GM12878 (cell line): Measurements from ENCODE around the gene KCTD17. TPM values are rescaled to one million over a fixed set of nuclear protein-coding genes. Genes with fewer than 3 reads are reported as not detected.

Experiments used
- ATAC-seq: fragments of 200-7000 bp; cut with Tn5 transposase; 3 replicates; pipeline ENCODE4 v1.9.1; 2020; ENCODE audit warnings: mild to moderate bottlenecking, moderate library complexity
- BruUV-seq: library from RNA; stranded (reverse); fragments of 400-500 nt; replicated peaks from 2 replicates; lab custom pipeline; 2021; lab: Mats Ljungman, UMichigan
- CTCF ChIA-PET: fragments of 300-600 bp; sonication (Branson Sonifier 250); formaldehyde crosslinking; extraction: SDS; loops from one replicate; lab custom pipeline; 2021; ENCODE audit warnings: inconsistent platforms; lab: Yijun Ruan, JAX
- POLR2A ChIA-PET: fragments of 350-600 bp; formaldehyde crosslinking; extraction: SDS; loops from one replicate; lab custom pipeline; 2021; ENCODE audit warnings: inconsistent platforms; lab: Charles Lee
- RAD21 ChIA-PET: fragments of 300-600 bp; sonication (Branson Sonifier 250); formaldehyde crosslinking; loops from one replicate; lab custom pipeline; 2023; ENCODE audit warnings: antibody characterized with exemption; ENCODE audit not compliant: unreplicated experiment; lab: Charles Lee
- SMC1A ChIA-PET: fragments of 300-600 bp; sonication (Branson Sonifier 250); formaldehyde crosslinking; loops from one replicate; lab custom pipeline; 2023; ENCODE audit not compliant: unreplicated experiment, uncharacterized antibody; lab: Charles Lee
- DNase-seq: peaks from one replicate; pipeline ENCODE4 v3.0.0-alpha.2; 2011; ENCODE audit warnings: low read depth, low spot score
- FAIRE-seq: peaks from 3 replicates; lab custom pipeline; 2011; peaks lifted over from hg19 to GRCh38; lab: Jason Lieb, UNC
- H2AFZ ChIP-seq: 2 replicates; pipeline ENCODE4 v1.6.0; 2011; ENCODE audit warnings: low read depth, low read length, control low read depth; ENCODE audit not compliant: control insufficient read depth
- H3K27ac ChIP-seq: 2 replicates; pipeline ENCODE4 v1.5.1; 2011; ENCODE audit warnings: control low read depth; ENCODE audit not compliant: control insufficient read depth, insufficient read depth
- H3K27me3 ChIP-seq, 2 experiments: replicated peaks in 1 of 2; 2 replicates each; pipeline versions ENCODE4 v1.6.0 to v1.6.1; 2011; ENCODE audit warnings: low read length in 1 of 2; ENCODE audit not compliant: control insufficient read depth in 2 of 2, insufficient read depth in 2 of 2
- H3K36me3 ChIP-seq, 2 experiments: 2 replicates each; pipeline ENCODE4 v1.5.1; 2011; ENCODE audit warnings: low read length in 1 of 2; ENCODE audit not compliant: control insufficient read depth in 2 of 2, insufficient read depth in 2 of 2
- H3K4me1 ChIP-seq: 2 replicates; pipeline ENCODE4 v1.6.1; 2011; ENCODE audit warnings: mild to moderate bottlenecking, low read length, moderate library complexity, mixed read lengths; ENCODE audit not compliant: control insufficient read depth, insufficient read depth
- H3K4me2 ChIP-seq: 2 replicates; pipeline ENCODE4 v1.6.0; 2011; ENCODE audit warnings: control low read depth; ENCODE audit not compliant: control insufficient read depth, insufficient read depth
- H3K4me3 ChIP-seq: fragments of 200-600 bp; sonication (generic); 2 replicates; pipeline ENCODE4 v1.5.1; 2016
- H3K79me2 ChIP-seq: 2 replicates; pipeline ENCODE4 v1.6.0; 2011; ENCODE audit warnings: low read length; ENCODE audit not compliant: control insufficient read depth, insufficient read depth
- H3K9ac ChIP-seq: 2 replicates; pipeline ENCODE4 v1.8.0; 2011; ENCODE audit warnings: low read length, control low read depth, mixed read lengths; ENCODE audit not compliant: control insufficient read depth, insufficient read depth
- H3K9me3 ChIP-seq: replicated peaks from 3 replicates; pipeline ENCODE4 v1.5.1; 2011; ENCODE audit warnings: mild to moderate bottlenecking, low read length; ENCODE audit not compliant: control insufficient read depth, insufficient read depth
- H4K20me1 ChIP-seq: 2 replicates; pipeline ENCODE4 v1.6.0; 2011; ENCODE audit not compliant: control insufficient read depth, insufficient read depth
- BACH1 ChIP-seq: fragments of 450-650 bp; IDR thresholded peaks from 2 replicates; pipeline ENCODE4 v1.6.1; 2017; ENCODE audit warnings: mild to moderate bottlenecking, borderline replicate concordance
- LARP7 ChIP-seq: fragments of 450-650 bp; IDR thresholded peaks from 2 replicates; pipeline ENCODE4 v1.6.1; 2017; ENCODE audit warnings: mild to moderate bottlenecking
- POU2F2 ChIP-seq: IDR thresholded peaks from 3 replicates; pipeline ENCODE4 v1.6.1; 2011; ENCODE audit warnings: low read depth, mild to moderate bottlenecking, low read length, borderline replicate concordance
- RBBP5 ChIP-seq: fragments of 200-600 bp; sonication (generic); conservative IDR thresholded peaks from 2 replicates; pipeline ENCODE4 v1.6.1; 2016
- SIX5 ChIP-seq: IDR thresholded peaks from 2 replicates; pipeline ENCODE4 v1.6.1; 2011; ENCODE audit warnings: mild to moderate bottlenecking, low read depth, low read length, moderate library complexity; ENCODE audit not compliant: severe bottlenecking
- SUPT20H ChIP-seq: IDR thresholded peaks from 2 replicates; pipeline ENCODE4 v1.6.1; 2011; ENCODE audit warnings: low read depth, mild to moderate bottlenecking, low read length, moderate library complexity, borderline replicate concordance; ENCODE audit not compliant: control insufficient read depth
- WGBS: methylation state at CpG from one replicate; pipeline ENCODE4 v1.1.6; 2016; ENCODE audit warnings: low lambda C conversion rate; ENCODE audit not compliant: insufficient replicate concordance, insufficient coverage; ENCODE audit errors: missing lambda C conversion rate; 5-methylcytosine and 5-hydroxymethylcytosine counted together
- in situ Hi-C: fragments of 300-500 bp; cut with MboI; formaldehyde crosslinking; loops from 9 replicates; pipeline ENCODE4 v1.14.3; 2018; ENCODE audit warnings: mixed read lengths
- intact Hi-C: fragments of 100-400 bp; cut with micrococcal nuclease; formaldehyde crosslinking; loops from one replicate; pipeline ENCODE4 v1.14.2; 2022; ENCODE audit not compliant: unreplicated experiment
- polyA plus RNA-seq, 11 experiments: library from polyadenylated mRNA; depleted of rRNA in 4 of 11; unstranded in 6 of 11; stranded (reverse) in 5 of 11; fragments of >200 nt; fragmentation: Nextera tagmentation in 4 of 11; fragmentation: Illumina TruSeq in 1 of 11; extraction: Ambion mirVana in 4 of 11; extraction: Trizol in 1 of 11; gene quantifications; 1 replicate in 1 of 11; 2 replicates in 10 of 11; pipeline versions ENCODE4 v1.2.1 to v1.2.3, GENCODE V29; 2011 to 2016; ENCODE audit warnings: inconsistent platforms in 2 of 11, missing spikeins in 2 of 11, low read depth in 1 of 11
- total RNA-seq, 4 experiments: library from RNA; depleted of rRNA in 3 of 4; stranded (reverse); fragments of >200 nt in 3 of 4; fragmentation: Illumina TruSeq in 1 of 4; extraction: Trizol in 1 of 4; gene quantifications; 2 replicates each; pipeline versions ENCODE4 v1.2.1 to v1.2.3, GENCODE V29; 2013 to 2021
- TF ChIP-seq, protein P1 (sequence below): fragments of 450-650 bp; IDR thresholded peaks from 2 replicates; pipeline ENCODE4 v1.6.1; 2016; ENCODE audit warnings: mild to moderate bottlenecking, moderate library complexity, borderline replicate concordance
- TF ChIP-seq, protein P2 (sequence below): fragments of 450-650 bp; IDR thresholded peaks from 2 replicates; pipeline ENCODE4 v1.6.1; 2017; ENCODE audit warnings: borderline replicate concordance

Gene KCTD17
- total and polyA plus RNA-seq, 10 of the 15 experiments (the other 5 are each of a cell fraction or from before 2014, with no cell fraction given) = 0.16 to 18.4 (median 10.1) TPM; not detected in 1

DNA sequence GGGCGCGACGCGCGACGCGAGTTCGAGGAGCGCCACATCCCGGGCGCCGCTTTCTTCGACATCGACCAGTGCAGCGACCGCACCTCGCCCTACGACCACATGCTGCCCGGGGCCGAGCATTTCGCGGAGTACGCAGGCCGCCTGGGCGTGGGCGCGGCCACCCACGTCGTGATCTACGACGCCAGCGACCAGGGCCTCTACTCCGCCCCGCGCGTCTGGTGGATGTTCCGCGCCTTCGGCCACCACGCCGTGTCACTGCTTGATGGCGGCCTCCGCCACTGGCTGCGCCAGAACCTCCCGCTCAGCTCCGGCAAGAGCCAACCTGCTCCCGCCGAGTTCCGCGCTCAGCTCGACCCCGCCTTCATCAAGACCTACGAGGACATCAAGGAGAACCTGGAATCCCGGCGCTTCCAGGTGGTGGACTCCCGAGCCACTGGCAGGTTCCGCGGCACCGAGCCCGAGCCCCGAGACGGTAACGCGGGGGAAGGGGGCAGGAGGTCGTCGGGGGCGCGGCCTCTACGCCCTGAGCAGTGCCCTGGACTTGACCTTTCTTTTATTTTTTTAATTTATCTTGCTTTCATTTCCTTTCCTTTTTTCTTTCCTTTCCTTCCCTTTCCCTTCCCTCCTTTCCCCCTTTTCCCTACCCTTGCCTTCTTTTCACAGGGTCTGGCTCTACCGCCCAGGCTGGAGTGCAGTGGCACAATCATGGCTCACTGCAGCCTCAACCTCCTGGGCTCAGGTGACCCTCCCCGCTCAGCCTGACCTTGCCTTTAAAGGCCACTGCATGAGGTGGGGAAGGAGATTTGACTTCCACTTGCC, 27.0 kb upstream of the KCTD17 start:
- RAD21 ChIA-PET = no interaction called here
- no peaks in the 10 kb centered on the region for H3K9me3 ChIP-seq
- CTCF ChIA-PET = interaction anchor here (0.9 to 1.4 kb wide), 2 partner anchors 8 to 19 kb away, joined by 3 to 4 read pairs; no protein-coding TSS in a partner anchor
- peaks cover 2% of the 10 kb centered on the region; the same call in 1 of the 2 replicates for H3K79me2 ChIP-seq
- H4K20me1 ChIP-seq = no peaks in the 10 kb centered on the region
- no peak overlapping the region for H3K9ac ChIP-seq
- H3K4me1 ChIP-seq = peaks cover 8% of the 10 kb centered on the region
- POLR2A ChIA-PET = no interaction called here
- H2AFZ ChIP-seq = no peak overlapping the region
- SMC1A ChIA-PET = no interaction called here
- in situ Hi-C loops = no loop called here
- no peak overlapping the region for H3K4me2 ChIP-seq
- DNase-seq = no peak
- H3K36me3 ChIP-seq = no peaks in the 10 kb centered on the region; a peak in 1 of 4 replicates
- intact Hi-C loops = no loop called here
- TF ChIP-seq POU2F2 (no peak), RBBP5 (no peak), SIX5 (no peak), BACH1 (no peak), LARP7 (no peak), SUPT20H (no peak)
- TF ChIP-seq, protein P1, sequence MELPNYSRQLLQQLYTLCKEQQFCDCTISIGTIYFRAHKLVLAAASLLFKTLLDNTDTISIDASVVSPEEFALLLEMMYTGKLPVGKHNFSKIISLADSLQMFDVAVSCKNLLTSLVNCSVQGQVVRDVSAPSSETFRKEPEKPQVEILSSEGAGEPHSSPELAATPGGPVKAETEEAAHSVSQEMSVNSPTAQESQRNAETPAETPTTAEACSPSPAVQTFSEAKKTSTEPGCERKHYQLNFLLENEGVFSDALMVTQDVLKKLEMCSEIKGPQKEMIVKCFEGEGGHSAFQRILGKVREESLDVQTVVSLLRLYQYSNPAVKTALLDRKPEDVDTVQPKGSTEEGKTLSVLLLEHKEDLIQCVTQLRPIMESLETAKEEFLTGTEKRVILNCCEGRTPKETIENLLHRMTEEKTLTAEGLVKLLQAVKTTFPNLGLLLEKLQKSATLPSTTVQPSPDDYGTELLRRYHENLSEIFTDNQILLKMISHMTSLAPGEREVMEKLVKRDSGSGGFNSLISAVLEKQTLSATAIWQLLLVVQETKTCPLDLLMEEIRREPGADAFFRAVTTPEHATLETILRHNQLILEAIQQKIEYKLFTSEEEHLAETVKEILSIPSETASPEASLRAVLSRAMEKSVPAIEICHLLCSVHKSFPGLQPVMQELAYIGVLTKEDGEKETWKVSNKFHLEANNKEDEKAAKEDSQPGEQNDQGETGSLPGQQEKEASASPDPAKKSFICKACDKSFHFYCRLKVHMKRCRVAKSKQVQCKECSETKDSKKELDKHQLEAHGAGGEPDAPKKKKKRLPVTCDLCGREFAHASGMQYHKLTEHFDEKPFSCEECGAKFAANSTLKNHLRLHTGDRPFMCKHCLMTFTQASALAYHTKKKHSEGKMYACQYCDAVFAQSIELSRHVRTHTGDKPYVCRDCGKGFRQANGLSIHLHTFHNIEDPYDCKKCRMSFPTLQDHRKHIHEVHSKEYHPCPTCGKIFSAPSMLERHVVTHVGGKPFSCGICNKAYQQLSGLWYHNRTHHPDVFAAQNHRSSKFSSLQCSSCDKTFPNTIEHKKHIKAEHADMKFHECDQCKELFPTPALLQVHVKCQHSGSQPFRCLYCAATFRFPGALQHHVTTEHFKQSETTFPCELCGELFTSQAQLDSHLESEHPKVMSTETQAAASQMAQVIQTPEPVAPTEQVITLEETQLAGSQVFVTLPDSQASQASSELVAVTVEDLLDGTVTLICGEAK = no peak
- TF ChIP-seq, protein P2, sequence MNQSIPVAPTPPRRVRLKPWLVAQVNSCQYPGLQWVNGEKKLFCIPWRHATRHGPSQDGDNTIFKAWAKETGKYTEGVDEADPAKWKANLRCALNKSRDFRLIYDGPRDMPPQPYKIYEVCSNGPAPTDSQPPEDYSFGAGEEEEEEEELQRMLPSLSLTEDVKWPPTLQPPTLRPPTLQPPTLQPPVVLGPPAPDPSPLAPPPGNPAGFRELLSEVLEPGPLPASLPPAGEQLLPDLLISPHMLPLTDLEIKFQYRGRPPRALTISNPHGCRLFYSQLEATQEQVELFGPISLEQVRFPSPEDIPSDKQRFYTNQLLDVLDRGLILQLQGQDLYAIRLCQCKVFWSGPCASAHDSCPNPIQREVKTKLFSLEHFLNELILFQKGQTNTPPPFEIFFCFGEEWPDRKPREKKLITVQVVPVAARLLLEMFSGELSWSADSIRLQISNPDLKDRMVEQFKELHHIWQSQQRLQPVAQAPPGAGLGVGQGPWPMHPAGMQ = no peak
- TF ChIP-seq, all 136 proteins: peak for 0
- ATAC-seq (no peak), FAIRE-seq (no peak)
- BruUV-seq = no TSS peak
- H3K4me3 ChIP-seq = no peak overlapping the region
- H3K27me3 ChIP-seq = no peaks in the 10 kb centered on the region
- no peak overlapping the region for H3K27ac ChIP-seq
- WGBS = 98% methylated on average over 57 of the region's 71 CpGs
